Liver (tissue), 9 donors: ENCODE results near the gene PEAK1. TPM values are rescaled to one million over a fixed set of nuclear protein-coding genes. Genes with fewer than 3 reads are reported as not detected.

Experiments used
- DNase-seq: peaks from one replicate; pipeline ENCODE4 v3.0.0-alpha.2; 2017; ENCODE audit warnings: low spot score
- H3K27ac ChIP-seq, 2 donors: one replicate each; pipeline ENCODE4 v1.7.0; 2013; ENCODE audit warnings: inconsistent platforms in 2 of 2, low read length in 2 of 2, control low read depth in 1 of 2, low read depth in 1 of 2, mild to moderate bottlenecking in 1 of 2
- H3K27me3 ChIP-seq, 4 donors: one replicate each; pipeline versions ENCODE4 v1.6.1 to v1.7.0; 2013; ENCODE audit warnings: low read length in 3 of 4, inconsistent platforms in 1 of 4, mild to moderate bottlenecking in 1 of 4, moderate library complexity in 1 of 4; ENCODE audit not compliant: control insufficient read depth in 4 of 4, insufficient read depth in 4 of 4
- H3K36me3 ChIP-seq, 4 donors: one replicate each; pipeline versions ENCODE4 v1.6.1 to v1.7.0; 2013; ENCODE audit warnings: low read length in 3 of 4, mild to moderate bottlenecking in 3 of 4, low read depth in 1 of 4, moderate library complexity in 1 of 4; ENCODE audit not compliant: control insufficient read depth in 4 of 4, insufficient read depth in 3 of 4
- H3K4me1 ChIP-seq, 4 donors: one replicate each; pipeline versions ENCODE4 v1.6.1 to v1.7.0; 2013; ENCODE audit warnings: low read length in 3 of 4, mild to moderate bottlenecking in 3 of 4, moderate library complexity in 1 of 4; ENCODE audit not compliant: control insufficient read depth in 4 of 4, insufficient read depth in 4 of 4
- H3K4me3 ChIP-seq, 3 donors: one replicate each; pipeline versions ENCODE4 v1.6.1 to v1.7.0; 2013; ENCODE audit warnings: low read length in 3 of 3, control low read depth in 1 of 3, low read depth in 1 of 3, mild to moderate bottlenecking in 1 of 3
- H3K9ac ChIP-seq, 2 donors: one replicate each; pipeline ENCODE4 v1.7.0; 2013; ENCODE audit warnings: low read length in 2 of 2, mild to moderate bottlenecking in 2 of 2, moderate library complexity in 2 of 2, control low read depth in 1 of 2, low read depth in 1 of 2
- H3K9me3 ChIP-seq, 4 donors: one replicate each; pipeline versions ENCODE4 v1.6.1 to v1.7.0; 2013; ENCODE audit warnings: low read length in 3 of 4; ENCODE audit not compliant: control insufficient read depth in 4 of 4
- ATF3 ChIP-seq: IDR thresholded peaks from 2 replicates; pipeline ENCODE4 v1.6.1; 2016; ENCODE audit warnings: antibody characterized with exemption
- EGR1 ChIP-seq, 2 donors: IDR thresholded peaks; 2 replicates each; pipeline ENCODE4 v1.6.1; 2016 to 2018; ENCODE audit warnings: antibody characterized with exemption in 2 of 2, low read depth in 2 of 2
- FOXA1 ChIP-seq: IDR thresholded peaks from 2 replicates; pipeline ENCODE4 v1.6.1; 2016; ENCODE audit warnings: antibody characterized with exemption
- FOXA2 ChIP-seq: IDR thresholded peaks from 2 replicates; pipeline ENCODE4 v1.6.1; 2016; ENCODE audit warnings: antibody characterized with exemption
- GABPA ChIP-seq, 2 donors: IDR thresholded peaks in 1 of 2; conservative IDR thresholded peaks in 1 of 2; 2 replicates each; pipeline ENCODE4 v1.6.1; 2016; ENCODE audit warnings: antibody characterized with exemption in 2 of 2, mild to moderate bottlenecking in 1 of 2, moderate library complexity in 1 of 2
- HNF4A ChIP-seq, 2 donors: conservative IDR thresholded peaks; 2 replicates each; pipeline ENCODE4 v1.6.1; 2016; ENCODE audit warnings: antibody characterized with exemption in 2 of 2, mild to moderate bottlenecking in 2 of 2
- HNF4G ChIP-seq: IDR thresholded peaks from 2 replicates; pipeline ENCODE4 v1.6.1; 2016; ENCODE audit warnings: antibody characterized with exemption
- JUND ChIP-seq, 2 donors: IDR thresholded peaks; 2 replicates each; pipeline ENCODE4 v1.6.1; 2016; ENCODE audit warnings: antibody characterized with exemption in 2 of 2
- NR2F2 ChIP-seq: IDR thresholded peaks from 2 replicates; pipeline ENCODE4 v1.6.1; 2016; ENCODE audit warnings: antibody characterized with exemption
- RAD21 ChIP-seq, 2 donors: IDR thresholded peaks; 2 replicates each; pipeline ENCODE4 v1.6.1; 2016; ENCODE audit warnings: antibody characterized with exemption in 2 of 2, mild to moderate bottlenecking in 2 of 2
- RXRA ChIP-seq, 2 donors: IDR thresholded peaks; 2 replicates each; pipeline ENCODE4 v1.6.1; 2017 to 2018; ENCODE audit warnings: antibody characterized with exemption in 2 of 2, mild to moderate bottlenecking in 1 of 2
- SP1 ChIP-seq: IDR thresholded peaks from 2 replicates; pipeline ENCODE4 v1.6.1; 2018; ENCODE audit warnings: antibody characterized with exemption, mild to moderate bottlenecking
- TAF1 ChIP-seq: conservative IDR thresholded peaks from 2 replicates; pipeline ENCODE4 v1.6.1; 2016; ENCODE audit warnings: antibody characterized with exemption, mild to moderate bottlenecking
- YY1 ChIP-seq: IDR thresholded peaks from 2 replicates; pipeline ENCODE4 v1.6.1; 2016; ENCODE audit warnings: antibody characterized with exemption, mild to moderate bottlenecking
- WGBS: extraction: QIAGEN DNeasy Blood & Tissue Kit; methylation state at CpG from one replicate; pipeline ENCODE4 v1.1.7; 2013; 5-methylcytosine and 5-hydroxymethylcytosine counted together
- polyA plus RNA-seq, 2 donors: library from polyadenylated mRNA; stranded (reverse) in 1 of 2; unstranded in 1 of 2; fragments of 200-250 nt in 1 of 2; fragments of >200 nt in 1 of 2; fragmentation: Nextera tagmentation in 1 of 2; extraction: Ambion mirVana in 1 of 2; gene quantifications; one replicate each; pipeline versions ENCODE4 v1.2.1 to v1.2.3, GENCODE V29; 2013 to 2015
- total RNA-seq, 2 donors: library from RNA; depleted of rRNA; stranded (reverse); fragments of >200 nt; gene quantifications; one replicate each; pipeline ENCODE4 v1.2.3, GENCODE V29; 2014
- TF ChIP-seq, protein P1 (sequence below): IDR thresholded peaks from 2 replicates; pipeline ENCODE4 v1.6.1; 2016; ENCODE audit warnings: antibody characterized with exemption
- TF ChIP-seq, protein P2 (sequence below): IDR thresholded peaks from 2 replicates; pipeline ENCODE4 v1.6.1; 2016; ENCODE audit warnings: antibody characterized with exemption
- TF ChIP-seq, protein P3 (sequence below): IDR thresholded peaks from 2 replicates; pipeline ENCODE4 v1.6.1; 2016; ENCODE audit warnings: antibody characterized with exemption, mild to moderate bottlenecking
- TF ChIP-seq, protein P4 (sequence below): fragments of 150-350 bp; IDR thresholded peaks from 2 replicates; pipeline ENCODE4 v1.5.1; 2017; ENCODE audit warnings: improper control_type of control experiment, low read depth, low read length; ENCODE audit not compliant: missing input control
- donor health status: healthy.
- donor health status: healthy.
- donor health status: healthy.
- donor health status: healthy.
- donor health status: healthy.

Gene PEAK1
- total and polyA plus RNA-seq, 4 donors, result 1.8 to 14.9 (median 5.8) TPM

DNA sequence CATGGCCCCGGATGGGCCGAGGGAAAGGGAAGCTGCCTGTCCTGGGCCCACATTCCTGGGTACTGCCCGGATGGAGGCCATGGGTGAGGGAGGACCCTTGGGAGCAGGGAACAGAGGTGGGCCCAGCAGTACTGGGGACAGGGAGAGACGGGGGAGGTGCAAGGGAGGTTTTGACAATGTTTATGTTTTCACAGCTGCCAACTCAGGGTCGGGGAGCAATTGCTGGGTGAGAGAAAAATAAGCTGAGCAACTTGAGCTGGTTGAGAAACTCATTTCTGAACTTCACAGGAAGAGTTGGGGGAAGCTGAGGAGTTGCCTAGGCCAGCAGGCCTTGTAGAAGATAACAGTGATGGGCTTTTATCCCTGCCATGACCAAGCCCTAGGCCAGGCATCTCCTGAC is 337.9 kb downstream of the PEAK1 start:
- TF ChIP-seq HNF4A (conservative IDR thresholded peaks at IDR 0.05), result no peak
- TF ChIP-seq, protein P1, sequence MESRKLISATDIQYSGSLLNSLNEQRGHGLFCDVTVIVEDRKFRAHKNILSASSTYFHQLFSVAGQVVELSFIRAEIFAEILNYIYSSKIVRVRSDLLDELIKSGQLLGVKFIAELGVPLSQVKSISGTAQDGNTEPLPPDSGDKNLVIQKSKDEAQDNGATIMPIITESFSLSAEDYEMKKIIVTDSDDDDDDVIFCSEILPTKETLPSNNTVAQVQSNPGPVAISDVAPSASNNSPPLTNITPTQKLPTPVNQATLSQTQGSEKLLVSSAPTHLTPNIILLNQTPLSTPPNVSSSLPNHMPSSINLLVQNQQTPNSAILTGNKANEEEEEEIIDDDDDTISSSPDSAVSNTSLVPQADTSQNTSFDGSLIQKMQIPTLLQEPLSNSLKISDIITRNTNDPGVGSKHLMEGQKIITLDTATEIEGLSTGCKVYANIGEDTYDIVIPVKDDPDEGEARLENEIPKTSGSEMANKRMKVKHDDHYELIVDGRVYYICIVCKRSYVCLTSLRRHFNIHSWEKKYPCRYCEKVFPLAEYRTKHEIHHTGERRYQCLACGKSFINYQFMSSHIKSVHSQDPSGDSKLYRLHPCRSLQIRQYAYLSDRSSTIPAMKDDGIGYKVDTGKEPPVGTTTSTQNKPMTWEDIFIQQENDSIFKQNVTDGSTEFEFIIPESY, result no peak
- no peak for TF ChIP-seq HNF4G
- no peak for TF ChIP-seq EGR1 (IDR thresholded peaks at IDR 0.05; ENCODE audit: low read depth in 2 of 2)
- TF ChIP-seq, protein P2, sequence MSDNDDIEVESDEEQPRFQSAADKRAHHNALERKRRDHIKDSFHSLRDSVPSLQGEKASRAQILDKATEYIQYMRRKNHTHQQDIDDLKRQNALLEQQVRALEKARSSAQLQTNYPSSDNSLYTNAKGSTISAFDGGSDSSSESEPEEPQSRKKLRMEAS, result no peak
- TF ChIP-seq YY1, result no peak
- no peak for TF ChIP-seq ATF3
- TF ChIP-seq, protein P3, sequence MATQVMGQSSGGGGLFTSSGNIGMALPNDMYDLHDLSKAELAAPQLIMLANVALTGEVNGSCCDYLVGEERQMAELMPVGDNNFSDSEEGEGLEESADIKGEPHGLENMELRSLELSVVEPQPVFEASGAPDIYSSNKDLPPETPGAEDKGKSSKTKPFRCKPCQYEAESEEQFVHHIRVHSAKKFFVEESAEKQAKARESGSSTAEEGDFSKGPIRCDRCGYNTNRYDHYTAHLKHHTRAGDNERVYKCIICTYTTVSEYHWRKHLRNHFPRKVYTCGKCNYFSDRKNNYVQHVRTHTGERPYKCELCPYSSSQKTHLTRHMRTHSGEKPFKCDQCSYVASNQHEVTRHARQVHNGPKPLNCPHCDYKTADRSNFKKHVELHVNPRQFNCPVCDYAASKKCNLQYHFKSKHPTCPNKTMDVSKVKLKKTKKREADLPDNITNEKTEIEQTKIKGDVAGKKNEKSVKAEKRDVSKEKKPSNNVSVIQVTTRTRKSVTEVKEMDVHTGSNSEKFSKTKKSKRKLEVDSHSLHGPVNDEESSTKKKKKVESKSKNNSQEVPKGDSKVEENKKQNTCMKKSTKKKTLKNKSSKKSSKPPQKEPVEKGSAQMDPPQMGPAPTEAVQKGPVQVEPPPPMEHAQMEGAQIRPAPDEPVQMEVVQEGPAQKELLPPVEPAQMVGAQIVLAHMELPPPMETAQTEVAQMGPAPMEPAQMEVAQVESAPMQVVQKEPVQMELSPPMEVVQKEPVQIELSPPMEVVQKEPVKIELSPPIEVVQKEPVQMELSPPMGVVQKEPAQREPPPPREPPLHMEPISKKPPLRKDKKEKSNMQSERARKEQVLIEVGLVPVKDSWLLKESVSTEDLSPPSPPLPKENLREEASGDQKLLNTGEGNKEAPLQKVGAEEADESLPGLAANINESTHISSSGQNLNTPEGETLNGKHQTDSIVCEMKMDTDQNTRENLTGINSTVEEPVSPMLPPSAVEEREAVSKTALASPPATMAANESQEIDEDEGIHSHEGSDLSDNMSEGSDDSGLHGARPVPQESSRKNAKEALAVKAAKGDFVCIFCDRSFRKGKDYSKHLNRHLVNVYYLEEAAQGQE, result no peak
- TF ChIP-seq, protein P4, sequence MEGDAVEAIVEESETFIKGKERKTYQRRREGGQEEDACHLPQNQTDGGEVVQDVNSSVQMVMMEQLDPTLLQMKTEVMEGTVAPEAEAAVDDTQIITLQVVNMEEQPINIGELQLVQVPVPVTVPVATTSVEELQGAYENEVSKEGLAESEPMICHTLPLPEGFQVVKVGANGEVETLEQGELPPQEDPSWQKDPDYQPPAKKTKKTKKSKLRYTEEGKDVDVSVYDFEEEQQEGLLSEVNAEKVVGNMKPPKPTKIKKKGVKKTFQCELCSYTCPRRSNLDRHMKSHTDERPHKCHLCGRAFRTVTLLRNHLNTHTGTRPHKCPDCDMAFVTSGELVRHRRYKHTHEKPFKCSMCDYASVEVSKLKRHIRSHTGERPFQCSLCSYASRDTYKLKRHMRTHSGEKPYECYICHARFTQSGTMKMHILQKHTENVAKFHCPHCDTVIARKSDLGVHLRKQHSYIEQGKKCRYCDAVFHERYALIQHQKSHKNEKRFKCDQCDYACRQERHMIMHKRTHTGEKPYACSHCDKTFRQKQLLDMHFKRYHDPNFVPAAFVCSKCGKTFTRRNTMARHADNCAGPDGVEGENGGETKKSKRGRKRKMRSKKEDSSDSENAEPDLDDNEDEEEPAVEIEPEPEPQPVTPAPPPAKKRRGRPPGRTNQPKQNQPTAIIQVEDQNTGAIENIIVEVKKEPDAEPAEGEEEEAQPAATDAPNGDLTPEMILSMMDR, result no peak
- TF ChIP-seq SP1, result no peak
- TF ChIP-seq FOXA2, result no peak
- TF ChIP-seq FOXA1, result no peak
- no peak for TF ChIP-seq TAF1
- TF ChIP-seq NR2F2, result no peak
- TF ChIP-seq GABPA (IDR thresholded peaks at IDR 0.05 in 1 of 2, conservative IDR thresholded peaks at IDR 0.05 in 1 of 2), result no peak
- no peak for TF ChIP-seq RXRA (IDR thresholded peaks at IDR 0.05)
- TF ChIP-seq JUND (IDR thresholded peaks at IDR 0.05), result no peak
- TF ChIP-seq RAD21 (IDR thresholded peaks at IDR 0.05), result no peak
- no peak for DNase-seq
- WGBS, result 86% methylated on average over 5 of the region's 5 CpGs
- no peak overlapping the region for H3K4me3 ChIP-seq
- no peaks in the 10 kb centered on the region for H3K4me1 ChIP-seq
- H3K27ac ChIP-seq, result no peak overlapping the region
- no peaks in the 10 kb centered on the region for H3K36me3 ChIP-seq
- H3K9ac ChIP-seq, result no peak overlapping the region
- no peaks in the 10 kb centered on the region for H3K9me3 ChIP-seq
- H3K27me3 ChIP-seq, result no peaks in the 10 kb centered on the region
